C4-2B (cell line): ENCODE data around the gene STRN.

Experiments
- ZFX ChIP-seq: fragments of 450-650 bp; IDR thresholded peaks from 2 replicates; pipeline ENCODE4 v1.6.1; 2017
- TF ChIP-seq, protein P1 (sequence below): fragments of 450-650 bp; conservative IDR thresholded peaks from 2 replicates; pipeline ENCODE4 v1.5.1; 2017; ENCODE audit warnings: mild to moderate bottlenecking

DNA sequence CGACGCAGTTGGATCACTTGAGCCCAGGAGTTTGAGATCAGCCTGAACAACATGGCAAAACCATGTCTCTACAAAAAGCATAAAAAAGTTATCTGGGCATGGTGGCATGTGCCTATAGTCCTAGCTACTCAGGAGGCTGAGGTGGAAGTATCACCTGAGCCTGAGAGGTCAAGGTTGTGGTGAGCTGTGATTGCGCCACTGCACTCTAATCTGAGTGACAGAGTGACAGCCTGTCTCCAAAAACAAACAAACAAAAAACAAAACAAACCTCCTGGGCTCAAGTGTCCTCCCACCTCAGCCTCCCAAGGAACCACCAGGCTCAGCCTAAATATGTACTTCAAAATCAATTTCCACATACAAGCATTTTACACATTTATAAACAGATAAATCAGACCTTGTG lies 83.8 kb downstream of the STRN start:
- TF ChIP-seq, protein P1, sequence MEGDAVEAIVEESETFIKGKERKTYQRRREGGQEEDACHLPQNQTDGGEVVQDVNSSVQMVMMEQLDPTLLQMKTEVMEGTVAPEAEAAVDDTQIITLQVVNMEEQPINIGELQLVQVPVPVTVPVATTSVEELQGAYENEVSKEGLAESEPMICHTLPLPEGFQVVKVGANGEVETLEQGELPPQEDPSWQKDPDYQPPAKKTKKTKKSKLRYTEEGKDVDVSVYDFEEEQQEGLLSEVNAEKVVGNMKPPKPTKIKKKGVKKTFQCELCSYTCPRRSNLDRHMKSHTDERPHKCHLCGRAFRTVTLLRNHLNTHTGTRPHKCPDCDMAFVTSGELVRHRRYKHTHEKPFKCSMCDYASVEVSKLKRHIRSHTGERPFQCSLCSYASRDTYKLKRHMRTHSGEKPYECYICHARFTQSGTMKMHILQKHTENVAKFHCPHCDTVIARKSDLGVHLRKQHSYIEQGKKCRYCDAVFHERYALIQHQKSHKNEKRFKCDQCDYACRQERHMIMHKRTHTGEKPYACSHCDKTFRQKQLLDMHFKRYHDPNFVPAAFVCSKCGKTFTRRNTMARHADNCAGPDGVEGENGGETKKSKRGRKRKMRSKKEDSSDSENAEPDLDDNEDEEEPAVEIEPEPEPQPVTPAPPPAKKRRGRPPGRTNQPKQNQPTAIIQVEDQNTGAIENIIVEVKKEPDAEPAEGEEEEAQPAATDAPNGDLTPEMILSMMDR, result no peak
- no peak for TF ChIP-seq ZFX
